Stomach (tissue), 9 donors: Measurements from ENCODE around the gene RNASEH2B. TPM values are rescaled to one million over a fixed set of nuclear protein-coding genes. Genes with fewer than 3 reads are reported as not detected.

ENCODE experiments used
- DNase-seq, 2 donors: peaks; one replicate each; pipeline versions ENCODE4 v3.0.0 to v3.0.0-alpha.2; 2013 to 2019
- H3K27ac ChIP-seq, 5 donors: fragments of 200-600 bp in 4 of 5; sonication (generic) in 4 of 5; one replicate each; pipeline ENCODE4 v1.5.1; 2013 to 2019; ENCODE audit warnings: mild to moderate bottlenecking in 1 of 5, moderate library complexity in 1 of 5
- H3K27me3 ChIP-seq, 3 donors: fragments of 200-600 bp; sonication (generic); one replicate each; pipeline ENCODE4 v1.5.1; 2017 to 2019; ENCODE audit warnings: mixed run types in 1 of 3
- H3K36me3 ChIP-seq, 4 donors: fragments of 200-600 bp; sonication (generic); 1 replicate in 3 of 4; 2 replicates in 1 of 4; pipeline ENCODE4 v1.5.1; 2016 to 2019
- H3K4me1 ChIP-seq, 4 donors: fragments of 200-600 bp; sonication (generic); one replicate each; pipeline ENCODE4 v1.5.1; 2016 to 2019
- H3K4me3 ChIP-seq, 4 donors: fragments of 200-600 bp; sonication (generic) in 3 of 4; one replicate each; pipeline ENCODE4 v1.5.1; 2016 to 2019; ENCODE audit warnings: mild to moderate bottlenecking in 1 of 4
- H3K9me3 ChIP-seq, 4 donors: fragments of 200-600 bp; sonication (generic); one replicate each; pipeline ENCODE4 v1.5.1; 2016 to 2019
- CTCF ChIP-seq, 7 experiments: fragments of 450-650 bp in 4 of 7; fragments of 200-600 bp in 3 of 7; sonication (generic) in 3 of 7; IDR thresholded peaks; one replicate each; pipeline ENCODE4 v1.5.1; 2016 to 2019; ENCODE audit warnings: antibody characterized with exemption in 7 of 7, control low read depth in 2 of 7, mild to moderate bottlenecking in 1 of 7
- EP300 ChIP-seq: sonication (generic); formaldehyde crosslinking; IDR thresholded peaks from one replicate; pipeline ENCODE4 v1.6.1; 2017; ENCODE audit warnings: antibody characterized with exemption
- POLR2A ChIP-seq, 4 donors: fragments of 450-650 bp; IDR thresholded peaks; one replicate each; pipeline ENCODE4 v1.6.1; 2016; ENCODE audit warnings: antibody characterized with exemption in 4 of 4, control low read depth in 2 of 4, mild to moderate bottlenecking in 1 of 4, moderate library complexity in 1 of 4
- POLR2AphosphoS5 ChIP-seq, 3 donors: sonication (generic); formaldehyde crosslinking; IDR thresholded peaks; one replicate each; pipeline ENCODE4 v1.6.1; 2016; ENCODE audit warnings: antibody characterized with exemption in 3 of 3
- WGBS, 5 donors: extraction: QIAGEN DNeasy Blood & Tissue Kit in 3 of 5; methylation state at CpG; one replicate each; pipeline versions ENCODE4 v1.1.5 to v1.1.7; 2013 to 2018; 5-methylcytosine and 5-hydroxymethylcytosine counted together
- intact Hi-C: fragments of 100-400 bp; cut with DNase I; formaldehyde crosslinking; loops from one replicate; pipeline ENCODE4 v1.15.1; 2023; ENCODE audit warnings: low total_unique reads
- polyA plus RNA-seq, 3 donors: library from polyadenylated mRNA; stranded (reverse); fragments of 200-250 nt; gene quantifications; one replicate each; pipeline ENCODE4 v1.2.3, GENCODE V29; 2013
- total RNA-seq, 5 donors: library from RNA; depleted of rRNA; stranded (reverse); fragments of >200 nt; gene quantifications; one replicate each; pipeline versions ENCODE4 v1.1.0 to v1.2.3, GENCODE V29; 2014 to 2016
- donor health status: healthy with polysubstance abuse.
- donor health status: Bipolar disorder and iron deficiency.
- donor health status: healthy.

RNASEH2B gene
- total and polyA plus RNA-seq, 8 donors, result 43.2 to 106 (median 51.4) TPM

DNA sequence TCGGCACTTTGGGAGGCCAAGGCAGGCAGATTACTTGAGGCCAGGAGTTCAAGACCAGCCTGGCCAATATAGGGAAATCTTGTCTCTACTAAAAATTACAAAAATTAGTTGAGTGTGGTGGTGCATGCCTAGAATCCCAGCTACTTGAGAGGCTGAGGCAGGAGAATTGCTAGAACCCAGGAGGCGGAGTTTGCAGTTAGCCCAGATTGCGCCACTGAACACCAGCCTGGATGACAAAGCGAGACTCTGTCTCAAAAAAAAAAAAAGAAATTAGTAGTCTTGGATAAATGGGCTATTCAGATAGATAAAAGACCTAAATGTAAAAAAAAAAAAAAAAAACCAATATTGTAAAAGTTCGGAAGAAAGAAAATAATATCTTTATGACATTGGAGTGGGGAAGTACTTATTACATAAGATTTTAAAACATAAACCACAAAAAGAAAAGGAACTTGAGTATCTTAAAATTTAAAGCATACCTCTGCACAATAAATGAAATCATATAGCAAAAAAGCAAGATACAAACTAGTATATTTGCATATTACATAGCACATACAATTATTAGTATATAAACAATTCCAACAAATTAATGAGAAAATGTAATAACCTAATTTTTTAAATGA is 26.7 kb upstream of the RNASEH2B start:
- H3K4me3 ChIP-seq, result no peak overlapping the region
- H3K4me1 ChIP-seq, result no peaks in the 10 kb centered on the region
- H3K27me3 ChIP-seq, result no peaks in the 10 kb centered on the region
- H3K9me3 ChIP-seq, result no peaks in the 10 kb centered on the region
- H3K27ac ChIP-seq, result no peak overlapping the region
- DNase-seq, result no peak
- WGBS, 5 donors, result 82 to 97% (median 93%) methylated on average over 5 of the region's 5 CpGs
- no peaks in the 10 kb centered on the region for H3K36me3 ChIP-seq
- intact Hi-C loops, result no loop called here
- TF ChIP-seq EP300, result no peak
- no peak for TF ChIP-seq POLR2A (IDR thresholded peaks at IDR 0.05)
- no peak for TF ChIP-seq CTCF (IDR thresholded peaks at IDR 0.05)

DNA sequence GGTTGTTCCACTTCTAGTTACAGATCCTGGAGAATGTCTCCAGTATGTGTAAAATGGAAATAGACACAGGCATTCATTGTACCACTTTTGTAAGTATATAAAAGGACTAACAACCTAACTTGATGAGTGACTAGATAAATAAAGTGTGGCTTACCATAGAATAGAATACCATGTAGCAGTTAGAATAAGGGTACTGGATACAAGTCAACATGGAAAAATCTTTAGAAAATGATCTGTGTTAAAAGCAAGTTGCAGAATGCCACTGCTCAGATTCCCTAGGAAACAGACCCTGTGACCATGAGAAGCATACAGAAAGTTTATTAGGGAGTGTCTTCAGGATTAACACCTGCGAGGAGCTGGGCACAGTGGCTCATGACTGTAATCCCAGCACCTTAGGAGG is 25.9 kb upstream of the RNASEH2B start:
- Histone ChIP-seq H3K4me1 (no peaks in the 10 kb centered on the region), H3K27ac (no peak overlapping the region), H3K9me3 (no peaks in the 10 kb centered on the region), H3K27me3 (no peaks in the 10 kb centered on the region), H3K4me3 (no peak overlapping the region), H3K36me3 (no peaks in the 10 kb centered on the region)
- TF ChIP-seq EP300 (no peak), POLR2A (IDR thresholded peaks at IDR 0.05) (no peak), CTCF (IDR thresholded peaks at IDR 0.05) (no peak), POLR2AphosphoS5 (IDR thresholded peaks at IDR 0.05) (no peak)
- WGBS, 5 donors, result 72 to 89% (median 77%) methylated on average over 1 of the region's 1 CpG
- DNase-seq, result no peak
- intact Hi-C loops, result no loop called here

DNA sequence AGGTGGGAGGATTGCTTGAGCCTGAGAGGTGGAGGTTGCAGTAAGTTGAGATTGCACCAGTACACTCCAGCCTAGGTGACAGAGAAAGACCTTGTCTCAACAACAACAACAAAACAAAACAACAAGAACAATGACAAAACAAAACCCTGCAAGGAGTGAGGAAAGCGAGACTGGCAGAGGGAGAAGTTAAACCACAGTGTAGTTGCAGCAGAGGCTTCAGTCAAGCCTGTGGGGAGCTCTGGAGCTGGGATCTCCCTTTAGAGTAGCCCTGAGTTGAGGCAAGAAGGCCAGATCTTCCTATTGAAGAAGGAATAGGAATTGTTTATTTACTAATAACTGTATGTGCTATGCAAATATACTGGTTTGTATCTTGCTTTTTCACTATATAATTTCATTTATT is 25.3 kb upstream of the RNASEH2B start:
- 76 to 93% (median 83%) methylated on average over 1 of the region's 1 CpG for WGBS, 5 donors
- Histone ChIP-seq H3K4me1 (no peaks in the 10 kb centered on the region), H3K36me3 (no peaks in the 10 kb centered on the region), H3K27ac (no peak overlapping the region), H3K27me3 (no peaks in the 10 kb centered on the region), H3K9me3 (no peaks in the 10 kb centered on the region), H3K4me3 (no peak overlapping the region)
- TF ChIP-seq POLR2A (IDR thresholded peaks at IDR 0.05) (no peak), CTCF (IDR thresholded peaks at IDR 0.05) (no peak), POLR2AphosphoS5 (IDR thresholded peaks at IDR 0.05) (no peak), EP300 (no peak)
- DNase-seq, result no peak
- intact Hi-C loops, result no loop called here

GRCh38 chr13:50887151-50887550 is 22.4 kb upstream of the RNASEH2B start:
- Histone ChIP-seq H3K27me3 (no peaks in the 10 kb centered on the region), H3K4me1 (no peaks in the 10 kb centered on the region), H3K36me3 (no peaks in the 10 kb centered on the region), H3K9me3 (no peaks in the 10 kb centered on the region), H3K27ac (no peak overlapping the region), H3K4me3 (no peak overlapping the region)
- TF ChIP-seq POLR2AphosphoS5 (IDR thresholded peaks at IDR 0.05) (no peak), CTCF (IDR thresholded peaks at IDR 0.05) (no peak), POLR2A (IDR thresholded peaks at IDR 0.05) (no peak), EP300 (no peak)
- intact Hi-C loops, result no loop called here
- 83 to 94% (median 91%) methylated on average over 7 of the region's 7 CpGs for WGBS, 5 donors
- no peak for DNase-seq
